GM21381 (cell line): ENCODE measurements around the gene KCNN4.

Experiments
- ATAC-seq: cut with Tn5 transposase; IDR thresholded peaks from one replicate; pipeline ENCODE4 v1.9.1; 2021; ENCODE audit warnings: mild to moderate bottlenecking, moderate library complexity; ENCODE audit not compliant: unreplicated experiment

The KCNN4 gene

DNA sequence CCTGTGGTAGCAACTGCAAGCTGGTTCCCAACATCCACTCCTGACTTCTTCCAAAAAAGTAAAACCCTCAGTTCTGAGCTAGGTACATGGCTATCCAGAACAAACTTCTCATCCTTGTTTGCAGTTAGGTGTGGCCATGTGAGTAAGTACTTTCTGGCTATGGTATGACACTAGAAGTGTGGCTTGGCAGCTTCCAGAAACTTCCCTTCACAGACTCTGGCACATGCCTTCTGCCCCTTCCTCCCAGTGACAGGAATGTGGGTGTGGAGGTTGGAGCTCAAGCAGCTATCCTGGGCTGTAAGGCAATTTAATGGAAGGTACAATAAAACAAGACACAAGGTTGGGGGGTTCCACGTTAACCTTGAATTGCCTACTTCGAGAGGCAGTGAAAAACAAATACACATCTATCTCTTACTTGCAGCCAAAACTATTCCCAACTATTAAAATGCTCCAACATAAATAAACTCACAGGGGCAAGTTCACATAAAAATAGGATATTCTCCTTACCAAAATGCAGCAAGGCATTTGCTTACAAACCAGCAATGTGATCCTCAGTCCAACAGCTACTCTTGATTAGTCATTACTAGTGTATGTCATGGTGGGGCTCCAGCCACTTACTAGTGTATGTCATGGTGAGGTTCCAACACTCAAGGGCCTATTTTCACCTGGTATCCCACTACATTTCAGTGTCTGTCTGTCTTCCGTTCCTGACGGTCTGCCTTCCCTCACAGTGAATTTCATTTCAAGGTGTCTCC is 29.1 kb downstream of the KCNN4 start:
- ATAC-seq: no peak

DNA sequence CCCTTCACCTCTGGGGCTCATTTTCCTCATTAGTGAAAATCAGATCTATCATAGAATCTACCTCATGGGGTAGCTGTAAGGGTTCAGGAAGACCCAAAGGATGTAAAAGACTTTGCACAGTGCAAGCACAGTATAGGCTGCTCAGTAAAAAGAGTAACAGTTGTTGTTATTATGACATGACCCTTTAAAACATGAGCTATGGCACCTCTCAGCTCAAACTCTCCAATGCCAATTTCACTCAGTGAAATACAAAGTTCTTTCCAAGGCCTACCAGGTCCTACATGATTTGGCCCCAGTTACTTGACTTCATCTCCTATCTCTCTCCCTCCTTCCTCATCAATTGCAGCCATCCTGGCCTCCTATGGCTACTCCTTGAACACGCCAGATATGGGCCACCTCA is 30.9 kb downstream of the KCNN4 start:
- ATAC-seq: no peak

DNA sequence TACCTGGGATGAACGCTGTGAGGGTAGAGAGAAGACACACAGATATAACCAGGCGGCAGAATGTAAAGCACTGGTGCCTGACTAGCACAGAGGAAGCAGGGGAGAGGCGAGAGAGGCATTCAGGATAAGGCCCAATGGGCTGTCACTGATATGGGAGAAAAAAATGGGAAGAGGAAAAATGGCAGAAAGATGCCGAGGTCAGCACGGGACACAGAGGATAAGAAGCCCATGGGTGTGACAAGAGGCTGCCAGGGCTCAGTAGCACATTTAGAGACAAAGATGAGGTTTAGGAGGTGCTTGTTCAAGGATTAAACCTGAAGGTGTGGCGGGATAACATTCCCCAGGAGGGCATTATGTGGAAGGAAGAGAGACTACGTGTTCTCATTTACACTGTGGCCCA is 31.6 kb downstream of the KCNN4 start:
- no peak for ATAC-seq

DNA sequence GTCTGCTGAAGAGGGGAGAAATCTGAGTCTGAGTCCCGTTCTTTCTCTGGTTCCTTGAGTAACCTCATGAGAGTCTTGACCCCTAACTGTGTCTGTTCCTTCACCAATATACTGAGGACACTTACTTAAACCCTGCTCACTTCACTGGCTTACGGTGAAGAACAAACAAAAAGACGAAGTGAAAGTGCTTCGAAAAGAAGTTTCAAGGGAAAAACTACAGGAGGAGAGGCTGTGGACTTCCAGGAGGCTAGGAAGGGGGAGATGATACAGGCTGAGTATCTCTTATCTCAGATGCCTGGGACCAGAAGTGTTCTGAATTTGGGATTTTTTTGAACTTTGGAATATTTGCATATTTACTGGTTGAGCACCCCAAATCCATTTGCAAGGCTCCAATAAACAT is 32.1 kb downstream of the KCNN4 start:
- ATAC-seq: no peak

DNA sequence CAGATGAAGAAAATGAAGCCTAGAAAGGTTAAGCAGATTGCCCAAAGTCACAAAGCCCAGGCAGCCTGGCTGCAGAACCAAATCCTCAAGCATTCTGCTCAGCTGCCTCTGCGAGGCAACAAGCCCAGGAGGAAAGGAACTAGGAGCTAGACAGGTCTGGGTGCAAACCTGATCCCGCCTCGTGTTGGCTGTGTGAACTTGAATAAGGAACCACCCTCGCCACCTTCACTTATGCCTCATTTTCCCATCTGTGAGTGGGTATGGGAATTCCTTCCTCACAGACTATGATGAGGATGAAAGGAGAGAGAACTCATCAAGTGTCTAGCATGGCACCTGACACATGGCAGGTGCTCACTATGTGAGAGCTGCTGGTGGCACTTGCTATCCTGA is 32.6 kb downstream of the KCNN4 start:
- ATAC-seq: no peak

DNA sequence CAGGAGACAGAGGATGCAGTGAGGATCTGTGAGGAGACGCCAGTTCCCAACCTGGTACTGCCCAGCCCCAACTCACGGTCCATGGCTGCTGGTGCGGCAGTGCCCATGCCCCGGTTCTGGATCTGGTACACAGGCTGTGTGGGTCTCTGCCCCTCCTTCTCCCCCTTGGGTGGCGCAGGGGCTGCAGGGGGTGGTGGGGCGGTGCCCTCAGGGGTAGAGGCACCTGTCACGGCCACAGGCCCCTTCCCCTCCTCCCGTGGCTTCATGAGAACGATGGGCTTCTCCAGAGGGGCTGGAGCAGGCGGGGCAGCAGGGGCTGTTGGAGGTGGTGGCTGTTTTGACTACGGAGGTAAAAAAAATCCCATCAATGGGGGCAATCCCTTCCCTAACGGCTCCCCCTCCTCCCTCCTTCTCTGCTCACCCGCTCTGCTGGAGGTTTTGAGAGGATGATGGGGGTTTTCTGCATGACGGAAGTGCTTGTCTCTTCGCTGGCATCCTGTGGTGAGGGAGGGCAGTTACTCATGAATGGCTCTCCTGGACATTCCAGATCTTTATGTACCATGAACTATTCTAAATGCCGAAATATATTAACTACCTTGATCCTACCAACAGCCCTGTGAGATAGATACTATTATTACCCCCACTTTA is 33.1 kb downstream of the KCNN4 start:
- no peak for ATAC-seq

DNA sequence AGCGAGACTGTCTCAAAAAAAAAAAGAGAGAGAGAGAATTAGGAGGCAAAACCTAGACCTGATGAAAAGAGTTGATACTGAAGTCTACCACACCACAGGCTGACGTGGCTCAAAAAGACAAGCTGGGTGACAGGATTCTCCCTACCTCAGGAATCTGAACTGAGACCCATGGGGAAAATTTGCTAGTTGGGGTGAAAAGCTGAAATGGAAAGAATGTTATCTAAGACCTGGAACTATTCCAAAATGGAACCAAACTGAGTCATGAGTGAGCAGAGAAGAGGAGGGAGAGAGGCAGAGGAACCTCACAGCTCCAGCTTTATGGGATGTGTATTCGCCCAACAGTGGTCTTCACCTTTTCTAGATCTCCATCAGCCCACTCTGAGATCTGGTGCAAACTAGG is 37.7 kb downstream of the KCNN4 start:
- no peak for ATAC-seq

DNA sequence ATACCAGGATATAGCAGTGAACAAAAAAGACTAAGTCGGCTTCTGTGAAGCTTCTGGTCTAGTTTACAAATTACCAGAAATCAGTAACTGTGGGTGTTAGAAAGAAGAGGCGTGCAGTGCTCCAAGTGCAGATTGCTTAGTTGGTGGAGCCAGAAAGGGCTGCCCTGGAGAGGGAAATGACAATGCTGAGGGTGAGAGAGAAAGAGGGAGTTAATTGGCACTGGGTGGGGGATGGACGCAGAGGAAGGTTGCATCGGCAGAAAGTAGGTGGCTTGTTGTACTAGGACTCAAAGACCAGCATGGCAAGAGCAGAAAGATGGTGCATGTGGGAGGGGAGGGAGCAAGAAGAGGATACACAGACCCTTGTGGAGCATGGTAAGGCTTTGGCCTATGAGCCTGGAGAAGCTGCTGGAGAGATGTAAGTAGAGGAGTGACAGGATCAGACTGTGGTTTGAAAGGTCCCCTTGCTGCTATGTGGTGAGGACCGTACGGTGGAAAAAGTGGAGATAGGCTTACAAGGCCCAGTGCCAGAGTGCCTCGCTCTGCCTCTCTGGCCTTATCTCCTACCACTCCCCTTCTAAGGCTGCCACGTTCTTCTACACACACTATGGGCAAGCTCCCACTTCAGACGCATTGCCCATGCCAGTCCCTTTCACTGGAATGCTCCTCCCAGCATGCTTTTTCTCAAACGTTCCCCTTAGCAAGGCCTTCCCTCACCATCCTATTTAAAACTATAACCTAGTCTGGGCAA is 39.5 kb downstream of the KCNN4 start:
- no peak for ATAC-seq

DNA sequence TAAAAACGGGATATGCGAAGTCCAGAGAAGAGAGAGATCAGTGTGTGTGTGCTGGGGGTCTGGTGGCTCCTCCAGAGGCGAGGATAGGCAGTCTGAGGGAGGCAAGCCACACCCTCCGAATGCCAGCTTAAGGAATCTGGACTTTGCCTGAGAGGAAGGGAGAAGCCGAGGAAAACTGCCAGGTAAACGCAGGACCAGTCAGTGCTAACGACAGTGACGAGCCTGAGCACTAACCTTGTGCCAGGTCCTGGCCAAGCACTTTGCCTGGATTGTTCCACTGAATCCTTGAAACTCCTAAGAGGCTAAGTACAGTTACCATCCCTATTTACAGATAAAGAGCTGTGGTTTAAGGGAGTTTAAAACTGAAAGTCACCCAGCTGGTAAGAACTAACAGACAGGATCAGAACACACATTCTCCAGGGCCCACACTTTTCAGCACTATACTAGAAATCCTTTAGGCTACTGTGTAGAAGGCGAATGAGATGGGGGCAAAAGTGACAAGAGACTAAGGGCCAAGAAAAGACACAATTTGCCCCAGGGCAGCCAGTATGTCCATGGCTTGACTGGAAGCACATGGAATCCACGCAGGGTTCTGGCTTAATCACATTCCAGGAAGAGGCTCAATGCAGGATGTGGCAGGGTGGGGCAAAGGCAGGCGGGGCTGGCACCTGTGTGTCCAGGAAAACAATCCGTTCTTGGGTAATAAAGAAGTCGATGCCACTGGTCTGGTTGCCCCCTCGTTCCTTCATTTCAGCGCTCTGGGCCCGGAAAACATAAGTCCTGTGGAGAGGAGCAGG is 41.1 kb downstream of the KCNN4 start:
- no peak for ATAC-seq

DNA sequence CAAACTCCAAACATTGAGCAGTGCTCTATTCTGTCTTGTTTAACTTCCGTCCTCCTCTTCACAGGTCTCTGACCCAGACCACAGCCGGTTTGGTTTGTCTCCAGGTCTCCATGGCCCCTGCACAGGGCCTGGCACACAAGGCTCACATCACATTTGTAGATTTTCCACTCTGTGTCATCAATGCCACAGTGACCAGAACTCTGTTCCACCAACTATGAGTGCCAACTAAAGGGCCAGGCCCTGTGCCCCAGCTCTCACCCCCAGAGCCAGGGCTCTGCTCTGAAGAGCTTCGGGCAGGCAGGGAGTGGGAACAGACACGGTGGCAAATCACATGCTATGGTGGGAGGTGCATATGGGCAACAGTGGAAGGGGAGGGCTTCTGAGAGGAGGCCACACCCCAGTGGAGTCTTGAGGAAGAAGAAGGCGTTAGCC is 42.0 kb downstream of the KCNN4 start:
- ATAC-seq: no peak

DNA sequence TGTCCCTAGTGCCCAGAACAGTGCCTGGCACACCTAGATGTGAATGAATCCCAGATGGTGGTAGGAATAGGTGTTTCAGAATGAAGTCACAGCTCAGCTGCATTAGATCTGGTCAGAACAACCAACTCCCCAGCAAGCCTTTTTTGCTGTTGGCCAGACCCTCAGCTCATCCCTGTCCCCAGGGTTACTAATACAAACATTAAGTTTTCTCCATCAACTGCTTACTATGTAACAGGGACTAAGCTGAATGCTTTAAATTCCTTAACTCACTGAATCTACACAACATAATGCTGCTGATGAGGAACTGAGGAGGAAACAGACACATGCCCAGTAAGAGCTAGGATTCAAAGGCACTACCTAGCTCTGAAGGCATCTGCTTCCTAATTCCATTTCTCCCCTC is 44.8 kb downstream of the KCNN4 start:
- no peak for ATAC-seq

DNA sequence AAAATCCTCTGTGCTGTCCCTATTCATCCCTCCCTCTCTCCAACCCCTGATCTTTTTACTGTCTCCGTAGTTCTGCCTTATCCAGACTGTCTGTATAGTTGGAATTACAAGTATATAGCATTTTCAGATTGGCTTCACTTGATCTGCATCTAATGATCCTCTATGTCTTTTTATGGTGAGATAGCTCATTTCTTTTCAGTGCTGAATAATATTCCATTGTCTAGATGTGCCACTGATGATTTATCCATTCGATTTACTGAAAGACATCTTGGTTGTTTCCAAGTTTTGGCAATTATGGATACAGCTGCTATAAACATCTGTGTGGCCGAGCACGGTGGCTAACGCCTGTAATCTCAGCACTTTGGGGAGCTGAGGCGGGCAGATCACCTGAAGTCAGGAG is 45.8 kb downstream of the KCNN4 start:
- ATAC-seq: no peak

DNA sequence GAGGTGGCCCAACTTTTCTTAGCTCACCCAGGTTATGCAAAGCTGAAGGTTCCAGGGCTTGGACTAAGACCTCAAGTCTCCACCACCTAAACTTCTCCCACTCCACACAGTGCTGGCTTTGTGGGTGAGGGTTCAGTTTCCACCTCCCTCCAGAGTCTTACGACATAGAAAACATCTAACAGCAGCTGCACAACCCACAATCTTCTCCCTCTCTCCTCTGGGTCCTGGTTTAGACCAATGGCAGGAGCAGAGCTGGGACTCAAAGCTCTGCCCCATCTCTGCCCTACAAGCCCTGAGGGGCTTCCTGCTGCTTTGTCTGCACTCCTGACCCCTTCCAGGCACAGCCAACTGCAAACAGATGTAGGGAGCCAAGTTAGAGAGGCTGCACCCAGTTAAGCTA is 48.9 kb downstream of the KCNN4 start:
- no peak for ATAC-seq

DNA sequence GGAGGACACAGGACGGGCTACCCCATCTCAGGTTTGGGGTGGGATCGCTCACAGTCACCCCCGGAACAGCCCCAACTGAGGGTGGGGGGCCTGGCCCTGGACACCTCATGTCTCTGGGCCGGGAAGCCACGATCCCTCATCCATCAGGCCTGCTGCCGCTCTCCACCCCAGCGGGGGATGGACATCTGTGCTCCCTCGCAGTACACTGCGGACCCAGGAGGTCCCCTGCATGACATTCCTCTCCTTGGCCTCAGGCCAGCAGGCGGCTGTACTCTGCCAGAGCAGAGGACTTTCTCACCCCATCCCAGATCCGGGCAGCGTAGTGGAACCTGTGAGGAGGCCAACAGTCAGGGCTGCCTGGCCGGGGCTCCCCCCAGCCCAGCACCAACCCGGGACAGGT is 49.4 kb downstream of the KCNN4 start:
- ATAC-seq: no peak

DNA sequence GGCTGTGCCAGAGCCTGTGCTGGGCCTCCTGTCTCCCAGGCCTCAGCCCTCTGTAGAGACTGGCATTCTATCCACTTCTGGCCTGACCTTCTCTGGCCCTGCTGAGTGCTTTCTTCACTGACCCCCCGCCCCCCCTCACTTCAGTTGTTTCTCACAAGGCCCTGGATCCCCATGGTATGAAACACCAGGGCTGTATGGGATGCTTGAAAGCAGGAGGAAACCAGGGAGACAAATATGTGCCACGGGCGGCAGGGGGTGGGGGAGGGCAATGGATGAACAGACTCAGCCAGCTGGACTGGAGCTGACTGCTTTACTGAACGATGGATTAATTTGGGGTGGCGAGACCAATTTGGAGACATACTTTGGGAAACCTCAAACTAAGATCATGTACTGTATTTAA is 50.9 kb downstream of the KCNN4 start:
- no peak for ATAC-seq

DNA sequence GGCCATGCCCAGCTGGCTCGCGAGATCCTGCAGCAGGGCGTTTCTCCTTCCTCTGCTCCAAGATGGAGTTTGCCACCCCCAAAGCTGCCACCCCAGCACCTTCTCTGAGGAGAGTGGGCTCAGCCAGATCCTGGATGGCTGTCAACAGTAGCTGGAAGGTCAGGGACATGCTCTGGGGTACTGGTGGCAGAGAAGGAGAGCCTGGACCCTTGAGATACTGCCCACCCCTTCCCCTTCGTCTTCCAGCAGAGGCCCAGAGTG is 53.2 kb downstream of the KCNN4 start:
- no peak for ATAC-seq

DNA sequence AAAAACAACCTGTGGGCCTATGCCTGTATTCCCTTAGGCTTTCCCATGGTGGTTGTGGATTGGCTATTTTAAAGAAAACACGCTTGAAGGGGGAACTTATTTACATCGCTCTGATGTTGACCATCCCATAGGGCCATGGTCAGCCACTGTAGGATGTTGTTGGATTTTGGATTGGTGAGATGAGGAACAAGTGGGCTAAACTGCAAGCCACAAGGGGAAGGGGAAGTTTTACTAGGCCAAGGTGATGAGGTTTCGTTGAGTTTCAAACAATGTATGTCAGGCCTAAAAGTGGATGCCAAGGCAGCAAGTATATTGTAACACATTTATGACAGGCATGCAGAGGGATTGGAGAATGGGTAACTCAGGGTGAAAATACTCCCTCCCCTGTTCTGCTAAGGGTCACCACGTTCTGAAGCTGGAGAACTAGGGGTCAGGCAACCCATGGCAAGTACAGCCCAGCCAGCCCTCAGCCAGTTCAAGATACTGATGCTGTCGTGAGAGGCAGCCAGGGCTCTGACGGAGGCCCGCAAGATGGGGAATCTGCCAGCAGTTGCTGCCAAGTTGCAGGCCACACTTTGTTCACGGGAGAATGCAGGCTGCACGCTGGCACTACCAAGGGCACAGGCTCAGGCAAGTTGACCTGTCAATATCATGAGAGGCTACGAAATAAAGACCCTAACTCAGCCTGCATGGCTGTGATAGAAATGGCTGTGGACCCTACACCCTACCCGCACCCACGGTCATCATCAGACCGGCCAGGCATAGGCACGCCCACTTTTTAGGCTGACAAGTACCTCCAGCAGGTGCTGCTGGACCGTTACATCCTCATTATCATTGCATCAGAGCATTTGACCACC is 53.8 kb downstream of the KCNN4 start:
- ATAC-seq: no peak

DNA sequence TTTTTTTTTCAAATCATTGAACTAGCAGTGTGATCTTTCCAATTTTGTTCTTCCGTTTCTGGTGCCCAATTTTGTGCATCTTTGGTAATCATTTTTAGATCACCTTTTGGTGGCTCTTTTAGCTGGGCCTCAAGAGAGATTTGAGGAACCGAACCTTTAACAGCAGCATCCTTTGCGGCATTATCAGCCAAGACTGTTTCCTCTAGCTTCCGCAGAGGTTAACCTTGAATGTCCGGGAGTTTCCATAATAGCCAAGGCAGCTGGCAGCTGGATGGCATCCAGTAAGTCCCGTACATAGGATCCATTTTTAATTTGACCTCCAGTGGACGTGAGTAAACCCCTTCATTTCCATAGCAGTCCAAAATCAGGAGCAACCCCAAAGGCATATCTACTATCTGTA is 55.3 kb downstream of the KCNN4 start:
- no peak for ATAC-seq

DNA sequence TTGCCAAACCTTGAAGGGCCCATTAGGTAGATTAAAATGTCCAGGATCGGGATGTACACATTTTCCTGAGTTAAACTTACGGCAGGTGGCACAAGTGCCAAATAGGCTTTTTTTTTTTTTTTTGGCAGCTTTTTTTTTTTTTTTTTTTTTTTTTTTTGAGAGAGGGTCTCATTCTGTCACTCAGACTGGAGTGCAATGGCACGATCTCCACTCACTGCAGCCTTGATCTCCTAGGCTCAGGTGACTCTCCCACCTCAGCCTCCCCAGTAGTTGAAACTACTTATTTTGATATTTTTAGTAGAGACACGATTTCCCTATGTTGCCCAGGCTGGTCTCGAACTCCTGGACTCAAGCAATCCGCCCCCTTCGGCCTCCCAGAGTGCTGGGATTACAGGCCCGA is 55.9 kb downstream of the KCNN4 start:
- no peak for ATAC-seq

DNA sequence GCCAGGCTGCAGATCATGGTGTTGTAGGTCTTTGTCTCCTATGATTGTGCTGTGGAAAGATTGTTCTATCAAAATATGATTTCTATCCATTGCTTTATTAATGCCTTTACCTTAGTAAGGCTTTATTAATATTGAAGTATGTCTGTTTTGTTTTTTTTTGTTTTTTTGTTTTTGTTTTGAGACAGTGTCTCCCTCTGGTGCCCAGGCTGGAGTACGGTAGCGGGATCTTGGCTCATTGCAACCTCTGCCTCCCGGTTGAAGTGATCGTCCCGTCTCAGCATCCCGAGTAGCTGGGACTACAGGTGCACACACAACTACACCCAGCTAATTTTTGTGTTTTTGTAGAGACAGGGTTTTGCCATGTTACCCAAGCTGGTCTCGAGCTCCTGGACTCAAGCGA is 57.2 kb downstream of the KCNN4 start:
- no peak for ATAC-seq
